GM12878 (cell line): ENCODE measurements around the gene SELENOO. TPM values are rescaled to one million over a fixed set of nuclear protein-coding genes. Genes with fewer than 3 reads are reported as not detected.

ENCODE experiments used
- CREM ChIP-seq: IDR thresholded peaks from 2 replicates; pipeline ENCODE4 v1.6.1; 2014; ENCODE audit warnings: antibody characterized with exemption, low read depth
- EP300 ChIP-seq, 2 experiments: fragments of 150-350 bp in 1 of 2; IDR thresholded peaks; 2 replicates each; pipeline ENCODE4 v1.6.1; 2011 to 2012; ENCODE audit warnings: low read depth in 2 of 2, low read length in 2 of 2, borderline replicate concordance in 1 of 2, improper control_type of control experiment in 1 of 2, inconsistent platforms in 1 of 2; ENCODE audit not compliant: control insufficient read depth in 1 of 2
- FOXK2 ChIP-seq: fragments of 450-650 bp; IDR thresholded peaks from 2 replicates; pipeline ENCODE4 v1.6.1; 2017; ENCODE audit warnings: mild to moderate bottlenecking, moderate library complexity
- FOXM1 ChIP-seq: IDR thresholded peaks from 2 replicates; pipeline ENCODE4 v1.6.1; 2012; ENCODE audit warnings: low read depth, mild to moderate bottlenecking, inconsistent platforms, low read length, moderate library complexity
- HDAC2 ChIP-seq: fragments of 200-600 bp; sonication (generic); IDR thresholded peaks from 2 replicates; pipeline ENCODE4 v1.6.1; 2017
- HDAC6 ChIP-seq: fragments of 200-600 bp; sonication (generic); IDR thresholded peaks from one replicate; pipeline ENCODE4 v1.8.0; 2017; ENCODE audit warnings: antibody characterized with exemption; ENCODE audit not compliant: unreplicated experiment
- HDGF ChIP-seq: fragments of 450-650 bp; IDR thresholded peaks from 2 replicates; pipeline ENCODE4 v1.6.1; 2016; ENCODE audit warnings: antibody characterized with exemption
- IRF4 ChIP-seq: IDR thresholded peaks from 2 replicates; pipeline ENCODE4 v1.6.1; 2011; ENCODE audit warnings: low read depth, low read length
- KAT2A ChIP-seq: conservative IDR thresholded peaks from 2 replicates; pipeline ENCODE4 v1.6.1; 2011; ENCODE audit warnings: low read depth, low read length; ENCODE audit not compliant: control insufficient read depth
- NFIC ChIP-seq: IDR thresholded peaks from 2 replicates; pipeline ENCODE4 v1.6.1; 2012; ENCODE audit warnings: low read depth, mild to moderate bottlenecking, inconsistent platforms, low read length, moderate library complexity
- SREBF2 ChIP-seq: IDR thresholded peaks from 2 replicates; pipeline ENCODE4 v1.6.1; 2012; ENCODE audit warnings: mild to moderate bottlenecking, low read length
- TCF3 ChIP-seq: IDR thresholded peaks from 2 replicates; pipeline ENCODE4 v1.6.1; 2012; ENCODE audit warnings: low read depth, mild to moderate bottlenecking, low read length, borderline replicate concordance; ENCODE audit not compliant: insufficient read depth
- ZBED1 ChIP-seq: IDR thresholded peaks from 2 replicates; pipeline ENCODE4 v1.6.1; 2016; ENCODE audit warnings: borderline replicate concordance
- ZSCAN29 ChIP-seq: fragments of 450-650 bp; IDR thresholded peaks from 2 replicates; pipeline ENCODE4 v1.6.1; 2017; ENCODE audit warnings: mild to moderate bottlenecking, moderate library complexity
- polyA plus RNA-seq, 11 experiments: library from polyadenylated mRNA; depleted of rRNA in 4 of 11; unstranded in 6 of 11; stranded (reverse) in 5 of 11; fragments of >200 nt; fragmentation: Nextera tagmentation in 4 of 11; fragmentation: Illumina TruSeq in 1 of 11; extraction: Ambion mirVana in 4 of 11; extraction: Trizol in 1 of 11; gene quantifications; 1 replicate in 1 of 11; 2 replicates in 10 of 11; pipeline versions ENCODE4 v1.2.1 to v1.2.3, GENCODE V29; 2011 to 2016; ENCODE audit warnings: inconsistent platforms in 2 of 11, missing spikeins in 2 of 11, low read depth in 1 of 11
- total RNA-seq, 4 experiments: library from RNA; depleted of rRNA in 3 of 4; stranded (reverse); fragments of >200 nt in 3 of 4; fragmentation: Illumina TruSeq in 1 of 4; extraction: Trizol in 1 of 4; gene quantifications; 2 replicates each; pipeline versions ENCODE4 v1.2.1 to v1.2.3, GENCODE V29; 2013 to 2021
- TF ChIP-seq, protein P1 (sequence below): fragments of 450-650 bp; IDR thresholded peaks from 2 replicates; pipeline ENCODE4 v1.6.1; 2017; ENCODE audit warnings: borderline replicate concordance
- TF ChIP-seq, protein P2 (sequence below): fragments of 450-650 bp; formaldehyde crosslinking; IDR thresholded peaks from 2 replicates; pipeline ENCODE4 v1.5.0; 2022; ENCODE audit warnings: mild to moderate bottlenecking, missing genetic modification characterization
- TF ChIP-seq, protein P3 (sequence below): IDR thresholded peaks from 2 replicates; pipeline ENCODE4 v1.6.1; 2012; ENCODE audit warnings: low read length, inconsistent platforms
- TF ChIP-seq, protein P4 (sequence below): fragments of 450-650 bp; formaldehyde crosslinking; IDR thresholded peaks from 2 replicates; pipeline ENCODE4 v1.4.0; 2020; ENCODE audit warnings: mild to moderate bottlenecking, moderate library complexity
- TF ChIP-seq, protein P5 (sequence below): IDR thresholded peaks from 2 replicates; pipeline ENCODE4 v1.6.1; 2011; ENCODE audit warnings: low read depth, mild to moderate bottlenecking, low read length, moderate library complexity, borderline replicate concordance; ENCODE audit errors: extremely low read depth

Gene SELENOO
- total and polyA plus RNA-seq, 10 of the 15 experiments (the other 5 are each of a cell fraction or from before 2014, with no cell fraction given) = 0.42 to 23.3 (median 3.3) TPM

DNA sequence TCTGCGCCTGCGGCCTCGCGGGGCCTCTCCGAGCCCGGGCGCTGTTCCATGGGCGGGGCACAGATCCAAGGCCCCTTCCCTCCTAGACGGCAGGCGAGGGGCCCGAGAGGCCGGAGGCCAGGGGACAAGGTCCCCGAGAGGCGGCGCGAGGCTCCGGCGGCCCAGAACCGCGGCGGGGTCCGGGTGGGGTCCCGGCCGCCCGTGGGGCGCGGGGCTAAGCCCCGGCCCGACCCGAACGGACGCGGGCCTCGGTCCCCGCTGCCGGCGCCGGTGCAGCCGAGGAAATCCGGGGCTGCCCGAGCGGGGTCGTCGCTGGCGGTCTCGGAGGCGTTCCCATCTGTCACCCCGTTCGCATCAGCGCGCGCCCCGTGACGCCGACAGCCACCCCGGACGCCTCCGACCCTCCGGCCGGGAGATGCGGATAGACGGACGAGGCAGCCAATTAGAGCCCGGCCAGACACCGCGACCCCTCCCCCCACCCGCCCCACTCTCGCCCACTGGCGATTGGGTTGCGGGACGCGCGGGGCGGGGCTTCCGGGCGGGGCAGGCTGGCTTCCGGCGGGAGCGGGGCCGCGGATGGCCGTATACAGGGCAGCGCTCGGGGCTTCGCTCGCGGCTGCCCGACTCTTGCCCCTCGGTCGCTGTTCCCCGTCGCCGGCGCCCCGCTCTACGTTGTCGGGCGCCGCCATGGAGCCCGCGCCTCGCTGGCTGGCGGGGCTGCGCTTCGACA lies at the start of gene SELENOO (continued):
- TF ChIP-seq, protein P1, sequence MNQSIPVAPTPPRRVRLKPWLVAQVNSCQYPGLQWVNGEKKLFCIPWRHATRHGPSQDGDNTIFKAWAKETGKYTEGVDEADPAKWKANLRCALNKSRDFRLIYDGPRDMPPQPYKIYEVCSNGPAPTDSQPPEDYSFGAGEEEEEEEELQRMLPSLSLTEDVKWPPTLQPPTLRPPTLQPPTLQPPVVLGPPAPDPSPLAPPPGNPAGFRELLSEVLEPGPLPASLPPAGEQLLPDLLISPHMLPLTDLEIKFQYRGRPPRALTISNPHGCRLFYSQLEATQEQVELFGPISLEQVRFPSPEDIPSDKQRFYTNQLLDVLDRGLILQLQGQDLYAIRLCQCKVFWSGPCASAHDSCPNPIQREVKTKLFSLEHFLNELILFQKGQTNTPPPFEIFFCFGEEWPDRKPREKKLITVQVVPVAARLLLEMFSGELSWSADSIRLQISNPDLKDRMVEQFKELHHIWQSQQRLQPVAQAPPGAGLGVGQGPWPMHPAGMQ = no peak
- TF ChIP-seq ZSCAN29 (no peak), SREBF2 (no peak), TCF3 (no peak), FOXM1 (no peak), FOXK2 (no peak), HDGF (no peak), ZBED1 (no peak), KAT2A (no peak), CREM (peak; percentile 44; the same call in 1 of the 2 replicates), EP300 (IDR thresholded peaks at IDR 0.05; ENCODE audit: borderline replicate concordance in 1 of 2, control insufficient read depth in 1 of 2, low read depth in 2 of 2, low read length in 2 of 2) (no peak), IRF4 (no peak), HDAC6 (no peak), NFIC (no peak), HDAC2 (no peak)
- TF ChIP-seq, protein P2, sequence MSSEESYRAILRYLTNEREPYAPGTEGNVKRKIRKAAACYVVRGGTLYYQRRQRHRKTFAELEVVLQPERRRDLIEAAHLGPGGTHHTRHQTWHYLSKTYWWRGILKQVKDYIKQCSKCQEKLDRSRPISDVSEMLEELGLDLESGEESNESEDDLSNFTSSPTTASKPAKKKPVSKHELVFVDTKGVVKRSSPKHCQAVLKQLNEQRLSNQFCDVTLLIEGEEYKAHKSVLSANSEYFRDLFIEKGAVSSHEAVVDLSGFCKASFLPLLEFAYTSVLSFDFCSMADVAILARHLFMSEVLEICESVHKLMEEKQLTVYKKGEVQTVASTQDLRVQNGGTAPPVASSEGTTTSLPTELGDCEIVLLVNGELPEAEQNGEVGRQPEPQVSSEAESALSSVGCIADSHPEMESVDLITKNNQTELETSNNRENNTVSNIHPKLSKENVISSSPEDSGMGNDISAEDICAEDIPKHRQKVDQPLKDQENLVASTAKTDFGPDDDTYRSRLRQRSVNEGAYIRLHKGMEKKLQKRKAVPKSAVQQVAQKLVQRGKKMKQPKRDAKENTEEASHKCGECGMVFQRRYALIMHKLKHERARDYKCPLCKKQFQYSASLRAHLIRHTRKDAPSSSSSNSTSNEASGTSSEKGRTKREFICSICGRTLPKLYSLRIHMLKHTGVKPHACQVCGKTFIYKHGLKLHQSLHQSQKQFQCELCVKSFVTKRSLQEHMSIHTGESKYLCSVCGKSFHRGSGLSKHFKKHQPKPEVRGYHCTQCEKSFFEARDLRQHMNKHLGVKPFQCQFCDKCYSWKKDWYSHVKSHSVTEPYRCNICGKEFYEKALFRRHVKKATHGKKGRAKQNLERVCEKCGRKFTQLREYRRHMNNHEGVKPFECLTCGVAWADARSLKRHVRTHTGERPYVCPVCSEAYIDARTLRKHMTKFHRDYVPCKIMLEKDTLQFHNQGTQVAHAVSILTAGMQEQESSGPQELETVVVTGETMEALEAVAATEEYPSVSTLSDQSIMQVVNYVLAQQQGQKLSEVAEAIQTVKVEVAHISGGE (CRISPR knock-in tag) = no peak
- TF ChIP-seq, protein P3, sequence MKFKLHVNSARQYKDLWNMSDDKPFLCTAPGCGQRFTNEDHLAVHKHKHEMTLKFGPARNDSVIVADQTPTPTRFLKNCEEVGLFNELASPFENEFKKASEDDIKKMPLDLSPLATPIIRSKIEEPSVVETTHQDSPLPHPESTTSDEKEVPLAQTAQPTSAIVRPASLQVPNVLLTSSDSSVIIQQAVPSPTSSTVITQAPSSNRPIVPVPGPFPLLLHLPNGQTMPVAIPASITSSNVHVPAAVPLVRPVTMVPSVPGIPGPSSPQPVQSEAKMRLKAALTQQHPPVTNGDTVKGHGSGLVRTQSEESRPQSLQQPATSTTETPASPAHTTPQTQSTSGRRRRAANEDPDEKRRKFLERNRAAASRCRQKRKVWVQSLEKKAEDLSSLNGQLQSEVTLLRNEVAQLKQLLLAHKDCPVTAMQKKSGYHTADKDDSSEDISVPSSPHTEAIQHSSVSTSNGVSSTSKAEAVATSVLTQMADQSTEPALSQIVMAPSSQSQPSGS = no peak
- TF ChIP-seq, protein P4, sequence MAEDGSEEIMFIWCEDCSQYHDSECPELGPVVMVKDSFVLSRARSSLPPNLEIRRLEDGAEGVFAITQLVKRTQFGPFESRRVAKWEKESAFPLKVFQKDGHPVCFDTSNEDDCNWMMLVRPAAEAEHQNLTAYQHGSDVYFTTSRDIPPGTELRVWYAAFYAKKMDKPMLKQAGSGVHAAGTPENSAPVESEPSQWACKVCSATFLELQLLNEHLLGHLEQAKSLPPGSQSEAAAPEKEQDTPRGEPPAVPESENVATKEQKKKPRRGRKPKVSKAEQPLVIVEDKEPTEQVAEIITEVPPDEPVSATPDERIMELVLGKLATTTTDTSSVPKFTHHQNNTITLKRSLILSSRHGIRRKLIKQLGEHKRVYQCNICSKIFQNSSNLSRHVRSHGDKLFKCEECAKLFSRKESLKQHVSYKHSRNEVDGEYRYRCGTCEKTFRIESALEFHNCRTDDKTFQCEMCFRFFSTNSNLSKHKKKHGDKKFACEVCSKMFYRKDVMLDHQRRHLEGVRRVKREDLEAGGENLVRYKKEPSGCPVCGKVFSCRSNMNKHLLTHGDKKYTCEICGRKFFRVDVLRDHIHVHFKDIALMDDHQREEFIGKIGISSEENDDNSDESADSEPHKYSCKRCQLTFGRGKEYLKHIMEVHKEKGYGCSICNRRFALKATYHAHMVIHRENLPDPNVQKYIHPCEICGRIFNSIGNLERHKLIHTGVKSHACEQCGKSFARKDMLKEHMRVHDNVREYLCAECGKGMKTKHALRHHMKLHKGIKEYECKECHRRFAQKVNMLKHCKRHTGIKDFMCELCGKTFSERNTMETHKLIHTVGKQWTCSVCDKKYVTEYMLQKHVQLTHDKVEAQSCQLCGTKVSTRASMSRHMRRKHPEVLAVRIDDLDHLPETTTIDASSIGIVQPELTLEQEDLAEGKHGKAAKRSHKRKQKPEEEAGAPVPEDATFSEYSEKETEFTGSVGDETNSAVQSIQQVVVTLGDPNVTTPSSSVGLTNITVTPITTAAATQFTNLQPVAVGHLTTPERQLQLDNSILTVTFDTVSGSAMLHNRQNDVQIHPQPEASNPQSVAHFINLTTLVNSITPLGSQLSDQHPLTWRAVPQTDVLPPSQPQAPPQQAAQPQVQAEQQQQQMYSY = no peak
- TF ChIP-seq, protein P5, sequence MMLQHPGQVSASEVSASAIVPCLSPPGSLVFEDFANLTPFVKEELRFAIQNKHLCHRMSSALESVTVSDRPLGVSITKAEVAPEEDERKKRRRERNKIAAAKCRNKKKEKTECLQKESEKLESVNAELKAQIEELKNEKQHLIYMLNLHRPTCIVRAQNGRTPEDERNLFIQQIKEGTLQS = no peak
